HG03521 (cell line): Measurements from ENCODE around the gene ZNF423.
"Not testable (repeated sequence)": the region's sequence is repeated elsewhere in the genome, so short reads cannot be mapped to it uniquely, and the experiment has no call there.

Experiments
- ATAC-seq: cut with Tn5 transposase; IDR thresholded peaks from one replicate; pipeline ENCODE4 v1.9.1; 2021; ENCODE audit warnings: mild to moderate bottlenecking, moderate library complexity; ENCODE audit not compliant: unreplicated experiment

ZNF423 gene

DNA sequence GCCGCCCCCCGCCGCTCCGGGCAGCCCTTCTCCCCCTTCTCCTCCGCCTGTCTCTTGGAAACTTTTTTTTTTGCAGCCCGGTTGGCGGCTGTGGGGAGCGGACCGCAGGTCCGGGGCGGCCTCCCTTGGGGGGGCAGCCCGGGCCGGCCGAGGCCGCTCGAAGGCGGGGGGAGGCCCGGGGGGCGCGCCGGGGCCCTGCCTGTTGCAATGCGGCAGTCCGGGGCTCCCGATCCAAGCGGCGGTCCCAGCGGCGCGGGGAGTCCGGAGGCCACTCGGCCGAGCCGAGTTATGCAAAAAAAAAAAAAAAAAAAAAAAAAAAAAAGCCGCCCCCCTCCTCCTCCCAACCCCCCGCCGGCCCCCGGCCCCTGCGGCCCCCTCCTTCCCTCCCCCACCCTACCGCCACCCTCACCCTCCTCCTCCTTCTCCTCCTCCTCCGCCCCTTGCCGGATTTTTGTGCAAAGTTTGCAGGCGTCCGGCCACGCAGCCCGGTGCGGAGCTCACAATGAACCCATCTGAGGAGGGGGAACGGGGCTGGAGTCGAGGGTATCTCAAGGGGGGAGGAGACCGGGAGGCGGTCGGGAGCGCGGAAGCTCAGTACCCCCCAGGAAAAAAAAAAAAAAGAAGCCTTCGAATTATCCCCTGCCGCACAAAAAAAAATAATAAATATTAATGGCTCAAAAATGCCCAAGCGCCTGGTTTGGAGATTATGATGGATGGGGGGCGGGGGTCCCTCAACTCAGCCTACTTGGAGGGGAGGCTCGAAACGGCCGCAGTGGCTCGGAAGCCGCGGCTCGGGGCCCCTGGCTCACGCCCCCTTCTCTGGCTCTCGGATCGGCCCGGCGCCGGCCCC lies at the start of gene ZNF423:
ZNF423 (minus strand) TSS at position 291 of the 850 bp plus-strand sequence. CDS start 338 bp downstream, outside the sequence.
- no peak for ATAC-seq

DNA sequence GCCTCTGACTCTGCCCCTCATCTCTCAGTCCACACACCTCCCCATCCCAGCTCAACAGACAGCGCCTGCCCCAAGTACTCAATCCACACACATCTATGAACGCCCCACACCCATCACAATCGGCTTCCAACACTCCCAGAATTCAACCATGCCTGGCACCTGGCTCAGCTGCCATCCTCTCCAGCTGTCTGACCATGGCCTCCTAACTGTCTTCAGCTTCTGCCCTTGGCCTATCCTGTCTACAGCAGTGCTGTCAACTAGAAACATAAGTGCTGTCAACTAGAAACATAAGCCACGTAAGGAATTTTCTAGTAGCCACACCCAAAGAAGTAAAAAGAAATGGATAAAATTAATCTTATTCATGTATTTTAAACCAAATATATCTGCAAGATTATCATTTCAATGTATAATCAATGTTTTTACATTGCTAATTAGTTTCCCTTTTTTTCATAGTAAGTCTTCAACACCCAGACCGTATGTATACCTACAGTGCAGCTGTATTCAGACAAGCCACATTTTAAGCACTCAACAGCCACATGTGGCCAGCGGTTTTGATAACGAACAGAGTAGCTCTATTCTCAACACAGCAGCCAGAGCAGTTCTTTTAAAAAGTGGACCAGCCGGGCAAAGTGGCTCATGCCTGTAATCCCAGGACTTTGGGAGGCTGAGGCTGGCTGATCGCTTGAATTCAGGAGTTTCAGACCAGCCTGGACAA lies 48.6 kb upstream of the ZNF423 start:
- ATAC-seq: no peak

DNA sequence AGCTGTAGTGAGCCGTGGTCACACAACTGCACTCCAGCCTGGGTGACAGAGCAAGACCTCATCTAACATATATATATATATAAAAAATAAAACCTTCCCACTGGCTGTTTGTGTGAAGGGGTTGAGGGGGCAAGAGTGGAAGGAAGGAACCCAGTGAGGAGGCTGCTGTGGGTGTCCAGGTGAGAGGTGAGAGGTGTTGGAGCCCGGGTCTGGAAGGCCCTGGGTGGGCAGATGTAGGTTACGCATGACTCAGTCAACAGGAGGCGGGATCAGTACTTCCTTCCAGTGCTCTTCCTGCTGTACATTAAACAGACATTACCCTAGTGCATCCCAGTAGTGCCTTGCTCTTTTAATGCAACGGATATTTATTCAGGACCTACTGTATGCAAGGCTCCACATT lies 47.0 kb upstream of the ZNF423 start:
- ATAC-seq: no peak

DNA sequence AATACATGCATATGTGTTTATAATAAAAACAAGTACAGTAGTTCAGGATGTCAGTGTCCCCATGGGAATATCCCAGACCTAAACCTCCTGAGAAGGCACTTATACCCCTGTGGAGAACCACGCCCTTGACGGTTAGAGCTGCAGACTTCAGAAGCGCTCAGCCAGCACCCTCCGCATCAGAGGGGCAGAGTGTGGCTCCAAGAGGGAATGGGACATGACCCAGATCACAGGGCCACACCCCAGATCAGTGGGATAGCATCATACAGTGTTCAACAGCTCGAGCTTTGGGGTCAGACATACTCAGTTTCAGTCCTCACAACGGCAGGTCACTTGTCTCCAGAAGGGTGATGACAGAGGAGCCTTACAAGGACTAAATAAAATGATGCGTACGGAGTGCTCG lies 45.8 kb upstream of the ZNF423 start:
- ATAC-seq: no peak

DNA sequence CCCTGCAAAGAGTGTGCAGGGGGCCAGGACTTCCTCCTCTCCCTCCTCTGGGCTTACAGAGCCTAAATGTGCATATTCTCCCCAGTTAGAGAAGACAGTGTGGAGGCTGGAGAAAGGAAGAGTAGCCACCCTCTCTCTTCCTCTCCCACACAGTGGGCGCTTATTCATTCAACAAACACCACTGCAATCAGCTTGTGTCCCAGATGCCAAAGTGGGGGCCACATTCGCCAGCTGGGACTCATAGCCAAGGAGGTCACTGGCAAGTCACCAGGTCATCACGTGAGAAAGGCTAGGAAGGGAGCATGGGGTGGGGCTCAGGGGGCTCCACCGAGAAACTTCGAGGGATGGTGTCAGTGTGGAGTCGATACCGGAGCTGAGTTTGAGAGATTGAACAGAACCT lies 45.0 kb upstream of the ZNF423 start:
- no peak for ATAC-seq

DNA sequence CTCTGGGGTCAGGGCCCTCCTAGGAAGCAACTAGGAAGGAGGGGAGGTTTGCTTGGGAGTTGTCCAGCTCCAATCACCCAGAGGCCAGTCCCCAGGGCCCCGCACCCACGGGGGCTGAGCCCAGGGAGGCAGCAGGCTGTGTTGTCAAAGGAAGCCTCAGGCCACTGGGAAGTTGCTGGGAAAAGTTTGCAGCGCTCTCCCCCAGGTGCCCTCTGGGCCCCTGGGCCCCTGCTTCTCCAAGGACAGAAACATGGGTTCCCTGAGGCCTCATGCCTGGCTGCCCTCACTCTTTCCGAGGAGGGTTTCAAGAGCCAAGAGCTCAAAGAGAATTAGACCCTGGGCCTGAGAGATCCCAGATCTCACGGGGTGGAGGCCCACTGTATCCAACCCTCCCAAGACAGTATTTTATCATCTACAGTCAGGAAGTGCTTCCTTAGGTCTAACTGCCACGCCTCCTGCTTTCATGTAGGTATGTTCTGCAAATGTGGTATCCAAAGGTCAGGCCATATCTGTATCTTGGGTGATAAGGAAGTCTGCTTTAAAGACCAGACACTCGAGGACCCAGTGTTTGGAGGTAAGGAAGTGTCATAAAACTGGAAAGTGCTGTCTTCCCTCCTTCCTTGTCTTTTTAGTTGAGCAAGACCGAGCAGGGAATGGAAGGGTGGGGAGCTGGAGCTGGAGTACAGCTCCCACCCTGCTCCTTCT lies 44.2 kb upstream of the ZNF423 start:
- ATAC-seq: no peak

DNA sequence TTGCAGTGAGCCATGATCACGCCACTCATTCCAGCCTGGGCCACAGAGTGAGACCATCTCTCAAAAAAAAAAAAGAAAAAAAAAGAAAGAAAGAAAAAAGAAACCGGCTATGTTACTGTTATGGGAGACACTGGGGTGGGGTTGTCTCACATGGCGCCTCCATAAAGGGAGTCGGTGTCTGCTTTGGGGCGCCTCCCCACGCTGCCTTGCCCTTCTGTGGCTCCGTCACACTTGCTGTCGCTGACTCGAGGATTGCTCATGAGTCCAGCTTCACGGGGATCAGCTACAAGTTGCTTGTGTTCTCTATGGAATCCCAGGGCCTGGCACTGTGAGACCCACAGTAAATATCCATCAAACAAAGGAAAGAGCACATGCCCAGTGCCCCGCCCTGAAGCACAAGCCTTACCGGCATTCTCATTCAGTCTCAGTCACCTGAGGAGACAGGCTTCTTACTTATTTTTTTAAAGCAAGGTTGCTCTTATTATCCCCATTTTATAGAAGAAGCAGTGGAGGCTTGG lies 40.6 kb upstream of the ZNF423 start:
- ATAC-seq: no peak

DNA sequence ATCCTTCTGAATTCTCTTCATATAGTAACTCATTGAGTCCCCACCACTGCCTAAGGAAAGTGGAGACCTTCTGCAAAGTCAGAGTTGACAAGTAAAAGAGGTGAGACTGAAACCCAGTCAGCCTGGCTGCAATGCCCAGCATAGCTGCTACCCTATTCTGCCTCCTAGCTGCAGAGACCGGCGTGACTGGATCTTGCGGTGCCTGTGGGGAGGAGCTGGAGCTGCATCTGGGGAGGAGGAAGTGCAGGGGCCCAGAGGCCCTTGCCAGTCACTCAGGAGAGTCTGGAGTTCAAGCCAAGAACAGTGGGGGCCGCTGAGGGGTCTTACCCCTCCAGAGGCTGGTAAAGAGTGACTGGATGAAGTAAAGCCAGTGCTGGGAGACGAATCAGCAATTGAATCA lies 35.0 kb upstream of the ZNF423 start:
- ATAC-seq: no peak

DNA sequence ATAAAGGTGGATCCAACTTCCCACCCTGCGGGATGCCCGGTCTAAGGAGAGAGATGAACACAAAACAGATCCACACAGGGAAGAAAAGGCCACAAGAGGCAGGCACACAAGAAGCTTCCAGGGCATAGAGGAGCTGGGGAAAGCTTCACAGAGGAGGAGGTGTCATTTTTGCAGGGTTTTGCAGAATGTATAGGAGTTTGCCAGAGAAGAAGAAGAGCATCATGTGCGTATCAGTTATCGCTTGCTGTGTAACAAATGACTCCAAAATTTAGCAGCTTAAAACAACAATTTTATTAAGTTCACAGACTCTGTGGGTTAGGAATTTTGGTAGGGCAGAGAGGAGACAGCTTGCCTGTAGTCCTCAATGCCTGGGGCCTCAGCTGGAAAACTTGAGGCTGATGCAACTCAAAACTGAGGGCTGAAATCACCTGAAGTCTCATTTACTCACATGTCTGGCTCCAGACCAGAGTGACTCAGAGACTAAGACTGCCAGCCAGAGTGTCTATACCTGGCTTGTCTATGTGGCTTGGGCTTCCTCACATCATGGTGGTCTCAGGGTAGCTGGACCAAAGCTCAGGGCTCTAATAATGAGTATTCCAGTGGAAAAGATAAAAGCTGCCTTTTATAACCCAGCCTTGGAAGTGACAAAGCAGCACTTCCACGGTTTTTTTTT lies 33.9 kb upstream of the ZNF423 start:
- ATAC-seq: no peak

DNA sequence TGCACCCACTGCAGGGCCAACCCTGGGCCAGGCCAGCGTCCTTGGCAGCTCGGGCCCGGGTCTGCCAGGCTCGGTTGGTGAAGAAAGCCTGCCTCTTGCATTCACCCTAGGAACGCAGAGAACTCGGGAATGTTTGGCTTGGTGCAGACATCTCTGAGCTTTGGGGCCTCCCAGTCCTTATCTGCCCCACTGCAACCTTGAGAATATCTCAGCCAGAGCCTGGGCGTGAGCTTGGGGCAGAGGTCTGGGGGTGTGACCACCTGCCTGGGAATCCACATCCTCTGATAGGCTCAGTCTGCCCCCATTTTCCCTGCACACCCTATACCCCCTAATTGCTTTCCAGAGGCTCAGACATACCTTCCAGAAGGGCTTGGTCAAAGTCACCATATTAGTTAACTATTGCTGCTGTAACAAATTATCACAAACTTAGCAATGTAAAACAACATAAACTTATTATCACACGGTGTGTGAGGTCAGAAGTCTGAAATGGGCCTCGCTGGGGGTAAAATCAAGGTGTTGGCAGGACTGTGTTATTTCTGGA lies 30.7 kb upstream of the ZNF423 start:
- ATAC-seq: no peak

DNA sequence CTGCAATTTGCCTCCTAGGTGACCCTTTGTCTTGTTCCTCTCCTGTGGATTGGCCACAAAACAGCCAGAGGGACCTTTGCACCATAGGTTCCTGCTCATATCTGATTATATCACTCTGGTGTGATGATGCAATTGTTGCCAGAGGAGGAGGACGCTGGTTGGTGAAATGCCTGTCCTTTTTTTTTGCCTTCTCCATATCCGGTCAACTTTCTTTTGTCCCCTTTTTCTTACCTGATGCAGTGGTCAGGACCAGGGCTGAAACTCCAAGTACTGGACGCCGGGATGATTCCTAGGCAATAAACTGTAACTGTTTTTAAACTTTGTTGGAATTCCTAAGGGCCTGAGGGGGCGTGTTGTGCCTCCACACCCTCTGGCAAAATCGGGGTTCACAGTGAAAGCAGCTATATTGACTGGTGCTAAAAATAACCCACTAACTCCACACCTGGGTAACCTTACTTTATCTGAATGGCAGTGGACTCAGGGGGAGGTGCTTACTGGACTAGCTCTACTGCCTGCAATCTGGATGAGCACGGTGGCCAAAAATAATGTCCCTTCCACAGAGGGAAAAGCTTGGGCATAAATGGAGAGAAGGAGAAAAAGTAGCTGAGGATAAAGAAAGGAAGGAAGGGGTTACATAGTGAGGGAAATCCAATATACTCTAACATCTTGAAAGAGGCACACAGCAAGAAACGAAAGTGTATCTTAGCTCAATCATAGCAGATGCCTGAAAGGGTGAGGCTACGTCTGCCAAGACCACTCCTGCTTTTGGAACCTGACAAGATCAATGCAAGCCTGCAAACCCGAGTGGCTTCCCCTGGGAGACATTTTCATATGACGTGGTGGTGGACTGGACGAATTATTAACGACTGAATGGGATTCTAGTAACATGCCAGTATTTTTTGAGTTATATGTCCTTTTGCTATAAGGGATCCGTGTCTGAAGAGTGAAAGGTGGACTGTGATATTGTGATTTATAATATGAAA lies 28.4 kb upstream of the ZNF423 start:
- no peak for ATAC-seq

DNA sequence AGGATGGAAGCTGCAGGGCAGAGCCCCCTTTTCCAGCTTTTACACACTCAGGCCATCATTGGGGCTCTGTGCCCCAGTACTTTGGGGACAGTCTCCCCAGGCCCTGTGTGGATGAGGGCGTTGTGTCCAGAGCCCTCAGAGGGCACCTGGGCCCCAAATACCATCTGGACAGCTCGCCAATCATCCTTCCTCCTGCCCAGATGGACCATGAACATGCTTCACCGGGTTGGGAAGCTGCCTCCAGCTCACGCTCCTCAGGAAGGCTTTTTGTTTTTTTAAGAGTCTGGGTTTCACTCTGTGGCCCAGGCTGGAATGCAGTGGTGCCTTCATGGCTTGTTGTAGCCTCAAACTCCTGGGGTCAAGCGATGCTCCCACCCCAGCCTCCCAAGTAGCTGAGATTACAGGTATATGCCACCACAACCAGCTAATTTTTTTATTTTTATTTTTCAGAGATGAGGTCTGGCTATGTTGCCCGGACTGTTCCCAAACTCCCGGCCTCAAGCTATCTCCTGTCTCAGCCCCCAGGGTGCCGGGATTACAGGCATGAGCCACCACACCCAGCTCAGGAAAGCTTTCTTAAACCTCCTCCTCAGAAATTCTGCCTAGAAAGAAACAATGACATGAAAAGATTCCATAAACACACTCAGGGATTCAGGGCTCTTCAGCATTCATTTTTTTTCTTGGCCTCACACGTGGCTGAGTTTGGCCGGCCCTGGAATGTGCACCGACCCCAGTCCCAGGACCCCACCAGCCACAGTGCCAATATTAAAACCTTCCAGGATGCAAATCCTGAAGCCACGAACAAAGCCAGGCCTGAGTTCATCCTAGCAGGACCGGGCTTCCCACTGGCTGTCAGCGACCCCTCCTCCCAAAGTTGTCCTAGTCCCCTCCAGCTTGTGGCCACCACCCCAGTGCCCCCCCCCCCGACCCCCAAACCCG lies 27.4 kb upstream of the ZNF423 start:
- ATAC-seq: no peak

DNA sequence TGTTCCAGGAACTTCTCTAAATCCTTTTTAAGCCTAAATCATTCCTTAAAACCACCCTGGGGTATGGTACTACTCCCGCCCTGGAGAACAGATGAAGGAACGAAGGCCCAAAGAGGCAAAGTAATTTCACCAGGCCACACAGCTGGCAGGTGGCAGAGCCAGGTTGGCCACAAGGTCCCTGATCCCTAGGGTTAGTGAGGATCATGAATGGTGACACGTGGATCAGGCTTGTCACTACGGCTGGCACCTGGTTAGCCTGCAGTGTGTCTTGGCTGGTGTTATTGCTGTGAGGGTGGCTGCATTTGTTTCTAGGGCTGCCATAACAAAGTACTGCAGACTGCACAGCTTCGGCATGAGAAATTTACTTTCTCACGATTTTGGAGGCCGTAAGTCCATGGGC lies 26.0 kb upstream of the ZNF423 start:
- ATAC-seq: no peak

DNA sequence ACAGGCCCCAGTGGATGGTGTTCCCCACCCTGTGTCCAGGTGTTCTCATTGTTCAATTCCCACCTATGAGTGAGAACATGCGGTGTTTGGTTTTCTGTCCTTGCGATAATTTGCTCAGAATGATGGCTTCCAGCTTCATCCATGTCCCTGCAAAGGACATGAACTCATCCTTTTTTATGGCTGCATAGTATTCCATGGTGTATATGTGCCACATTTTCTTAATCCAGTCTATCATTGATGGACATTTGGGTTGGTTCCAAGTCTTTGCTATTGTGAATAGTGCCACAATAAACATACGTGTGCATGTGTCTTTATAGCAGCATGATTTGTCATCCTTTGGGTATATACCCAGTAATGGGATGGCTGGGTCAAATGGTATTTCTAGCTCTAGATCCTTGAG lies 22.6 kb upstream of the ZNF423 start:
- not testable (repeated sequence) for ATAC-seq

DNA sequence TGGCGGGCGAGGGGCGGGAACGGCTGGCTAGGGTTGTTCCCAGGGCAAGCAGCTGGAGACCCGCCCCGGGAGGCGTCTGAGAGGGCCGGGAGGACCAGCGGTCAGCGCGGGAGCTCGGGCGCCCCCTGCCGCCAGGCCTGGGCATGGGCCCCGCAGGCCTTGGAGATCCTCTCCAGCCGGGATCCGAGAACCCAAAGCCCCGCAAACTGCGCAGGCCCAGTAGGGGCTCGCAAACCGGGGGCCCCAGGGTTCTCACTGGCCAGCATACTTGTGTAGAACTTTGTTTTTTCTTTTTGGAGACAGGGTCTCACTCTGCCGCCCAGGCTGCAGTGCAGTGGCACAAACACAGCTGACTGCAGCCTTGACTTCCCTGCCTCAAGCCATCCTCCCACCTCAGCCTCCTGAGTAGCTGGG lies 20.8 kb upstream of the ZNF423 start:
- peak; percentile 69 for ATAC-seq

DNA sequence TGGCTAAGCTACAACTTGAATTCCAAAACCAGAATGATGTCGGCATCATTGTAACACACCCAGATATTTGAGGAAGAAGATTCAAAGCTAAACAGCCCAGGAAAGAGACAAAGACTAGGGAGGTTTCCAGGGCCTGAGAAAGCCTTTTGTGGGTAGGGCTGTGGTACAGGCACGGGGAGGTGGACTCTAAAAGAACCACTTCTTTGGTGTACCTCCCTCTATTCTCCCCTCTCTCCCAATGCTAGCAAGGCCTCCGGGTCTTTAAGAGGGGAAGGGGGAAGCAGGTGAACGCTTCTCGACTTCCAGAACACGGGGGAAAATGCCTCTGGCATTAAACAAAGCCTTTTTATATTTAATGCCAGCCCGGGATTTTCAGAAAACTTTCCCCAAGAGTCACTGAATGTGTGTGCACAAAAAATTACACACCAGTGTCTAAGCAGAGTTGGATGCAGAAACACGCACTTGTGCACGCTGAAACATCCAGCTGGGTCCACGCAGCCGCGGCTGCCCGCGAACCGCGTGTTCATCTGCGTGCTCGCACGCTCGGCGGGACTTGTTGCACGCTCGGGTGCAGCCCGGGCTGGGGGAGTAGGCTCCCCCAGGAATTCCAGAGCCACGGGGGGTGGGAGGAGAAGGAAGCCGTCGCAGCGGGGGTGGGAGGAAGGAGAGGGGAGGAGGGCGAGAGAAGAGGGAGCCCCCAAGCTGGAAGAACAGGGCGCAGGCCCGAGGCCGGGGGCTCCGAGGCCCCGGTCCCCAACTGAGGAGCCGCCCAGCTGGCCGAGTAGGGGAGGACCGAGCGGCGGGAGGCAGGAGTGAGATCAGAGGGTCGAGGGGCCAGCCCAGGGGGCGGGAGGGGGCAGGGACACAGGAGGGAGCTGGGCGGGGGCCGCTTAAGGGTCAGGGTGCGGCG lies 20.1 kb upstream of the ZNF423 start:
- ATAC-seq: no peak

DNA sequence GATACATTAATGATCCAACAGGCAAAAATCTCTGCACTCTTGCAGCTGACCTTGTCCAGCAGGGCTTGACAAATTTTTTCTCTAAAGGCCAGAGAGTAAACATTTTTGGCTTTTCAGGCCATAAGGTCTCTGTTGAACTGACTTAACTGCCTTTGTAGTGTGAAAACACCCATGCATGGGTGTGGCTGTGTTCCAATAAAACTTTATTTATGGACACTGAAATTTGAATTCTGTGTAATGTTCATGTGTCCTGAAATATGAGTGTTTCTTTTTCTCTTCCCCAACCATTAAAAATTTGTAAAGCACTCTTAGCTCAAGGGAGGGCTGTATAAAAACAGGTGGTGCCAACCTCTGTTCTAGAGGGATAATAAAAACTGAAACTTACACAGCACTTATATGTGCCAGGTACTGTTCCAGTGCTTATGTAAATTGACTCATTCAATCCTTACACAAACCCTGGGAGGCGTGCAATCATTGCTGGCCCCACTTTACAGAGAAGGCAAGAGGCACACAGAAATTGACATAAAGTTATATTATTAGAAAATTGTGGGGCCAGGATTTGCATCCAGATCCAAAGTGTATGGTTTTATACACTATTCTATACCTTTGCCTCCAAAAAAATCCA lies 18.8 kb upstream of the ZNF423 start:
- no peak for ATAC-seq
